Effector CD4-positive, alpha-beta T cell (primary cell): ENCODE results near the gene PITRM1.

ENCODE experiments used
- DNase-seq: peaks from one replicate; pipeline ENCODE4 v3.0.0-alpha.2; 2020

Gene PITRM1

GRCh38 chr10:3162533-3162932, 10.0 kb downstream of the PITRM1 start:
- DNase-seq: no peak

DNA sequence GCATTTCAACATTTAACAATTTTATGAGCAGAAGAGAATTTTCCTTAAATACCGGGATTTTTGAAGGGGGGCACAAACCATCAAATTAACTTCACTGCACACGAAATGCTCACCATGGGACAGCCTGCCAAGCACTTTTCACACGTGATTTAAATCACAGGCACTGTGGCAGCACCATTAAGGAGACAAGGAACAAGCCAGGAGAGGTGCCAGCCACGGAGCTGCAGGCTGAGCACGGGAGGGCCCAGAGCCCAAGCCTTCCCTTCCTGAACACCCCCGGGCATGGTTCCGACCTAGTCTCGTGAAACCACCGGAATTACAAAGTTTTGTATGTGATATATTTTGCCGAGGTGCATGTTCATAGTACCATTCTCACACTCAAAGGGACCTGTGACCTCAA, 13.4 kb downstream of the PITRM1 start:
- DNase-seq: no peak

DNA sequence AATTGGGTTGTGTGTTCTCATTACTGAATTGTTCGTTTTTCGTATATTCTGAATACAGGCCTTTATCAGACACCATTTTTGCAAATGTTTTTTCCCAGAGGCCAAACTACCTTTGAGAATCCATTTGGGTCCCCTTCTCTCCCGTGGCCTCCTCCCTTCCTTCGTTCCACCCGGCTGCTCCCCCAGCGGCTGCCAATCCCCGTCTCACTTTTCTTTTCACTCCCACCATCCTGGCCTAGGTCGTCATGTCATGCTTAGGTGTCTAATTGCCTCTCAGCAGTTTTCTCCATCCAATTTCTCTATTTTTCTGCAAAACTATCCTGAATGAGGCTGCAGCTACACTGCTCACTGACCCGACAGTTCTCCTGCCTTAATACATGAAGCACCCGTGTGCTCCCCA, 17.9 kb downstream of the PITRM1 start:
- no peak for DNase-seq

GRCh38 chr10:3152566-3152935, 20.0 kb downstream of the PITRM1 start:
- no peak for DNase-seq

- DNase-seq: no peak
Observed at GRCh38 chr10:3151889-3152565, 20.6 kb downstream of the PITRM1 start.

GRCh38 chr10:3150961-3151360, 21.6 kb downstream of the PITRM1 start:
- no peak for DNase-seq

- no peak for DNase-seq
Observed at GRCh38 chr10:3150366-3150765, 22.2 kb downstream of the PITRM1 start.

GRCh38 chr10:3149918-3150317, 22.7 kb downstream of the PITRM1 start:
- DNase-seq: no peak

DNA sequence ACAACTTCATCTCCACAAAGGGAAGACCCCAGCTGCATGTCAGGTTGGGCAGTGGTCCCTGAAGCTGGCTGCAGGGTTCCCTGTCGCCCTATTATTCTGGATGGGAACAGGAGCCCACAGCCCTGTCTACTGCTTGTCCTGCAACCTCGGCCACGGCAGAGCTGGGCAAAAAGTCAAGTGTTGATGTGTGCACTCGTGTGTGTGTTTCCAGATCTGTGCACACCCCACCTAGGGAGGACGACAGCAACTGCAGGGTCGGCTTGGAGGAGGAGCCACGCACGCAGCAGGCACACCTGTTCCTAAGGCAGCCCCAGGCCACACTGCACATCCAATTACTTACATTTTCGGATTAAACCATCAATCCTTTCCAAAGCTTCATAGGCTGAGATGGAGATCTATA, 23.6 kb downstream of the PITRM1 start:
- DNase-seq: no peak

DNA sequence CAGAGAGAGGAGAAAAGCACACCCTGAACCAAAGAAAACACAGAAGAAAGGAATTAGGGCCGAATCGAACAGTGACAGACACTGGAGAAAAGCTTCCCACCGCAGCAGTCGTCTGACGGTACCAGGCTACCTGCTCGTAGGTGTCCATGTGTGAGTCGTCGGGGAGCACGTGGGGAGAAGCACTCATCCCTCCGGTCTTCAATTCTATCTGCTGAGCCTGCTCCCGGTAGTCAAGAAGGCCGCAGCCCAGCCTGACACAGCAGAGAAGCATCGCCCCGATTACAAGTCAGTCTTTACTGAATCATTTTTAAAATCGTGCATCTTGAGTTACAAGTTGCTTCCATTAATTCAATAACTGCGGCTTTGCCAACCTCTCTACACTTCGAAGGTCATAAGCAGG, 24.5 kb downstream of the PITRM1 start:
- DNase-seq: no peak

GRCh38 chr10:3147117-3147820, 25.3 kb downstream of the PITRM1 start:
- no peak for DNase-seq

DNA sequence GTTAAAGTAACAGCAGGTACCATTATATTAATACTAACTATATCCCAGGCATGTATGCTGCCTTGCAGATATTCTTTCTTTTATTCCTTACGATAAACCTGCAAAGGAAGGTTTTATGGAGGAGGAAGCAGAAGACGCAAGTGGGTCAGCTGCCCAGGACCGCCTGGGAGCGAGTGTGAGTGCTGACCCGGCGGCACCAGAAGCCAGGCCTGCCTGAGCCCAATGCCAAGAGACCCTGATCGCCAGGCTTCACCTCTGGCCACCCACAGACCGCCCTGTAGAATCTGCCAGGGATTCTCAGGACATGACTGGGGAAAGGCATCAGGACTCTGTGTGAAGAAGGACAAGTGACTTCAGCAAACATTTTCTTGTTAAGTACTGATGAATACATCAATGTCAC, 26.3 kb downstream of the PITRM1 start:
- no peak for DNase-seq

- DNase-seq: no peak
Observed at GRCh38 chr10:3145366-3145765, 27.2 kb downstream of the PITRM1 start.

DNA sequence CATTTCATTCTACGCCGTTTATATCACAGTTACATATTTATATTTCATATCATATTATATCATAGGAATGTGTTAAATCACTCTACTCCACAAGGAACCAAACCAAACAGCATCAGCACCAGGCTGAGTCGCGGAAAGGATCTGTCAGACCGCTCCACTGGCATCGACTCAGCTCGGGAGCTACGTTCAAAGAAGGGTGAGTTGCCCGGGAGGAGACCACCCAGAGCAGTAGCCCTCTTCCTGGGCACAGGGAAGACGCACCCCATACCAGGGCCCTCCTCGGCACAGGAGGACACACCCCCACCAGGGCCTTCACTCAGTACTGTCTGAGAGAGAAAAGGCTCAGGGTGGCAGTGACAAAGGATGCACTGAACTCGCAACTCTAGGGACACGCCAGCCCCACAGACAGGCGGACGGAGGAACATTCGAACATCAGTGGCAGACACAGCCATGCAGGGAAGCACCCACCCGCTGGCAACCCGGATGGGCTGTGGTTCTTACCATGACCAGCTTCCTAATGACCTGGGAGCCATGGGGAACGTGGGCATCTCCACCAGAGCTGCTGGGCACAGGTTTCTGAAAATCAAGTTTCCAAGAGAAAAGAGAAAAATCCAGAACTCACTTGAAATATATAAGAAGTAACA, 28.7 kb downstream of the PITRM1 start:
- DNase-seq: no peak

- no peak for DNase-seq
Observed at GRCh38 chr10:3143366-3143765, 29.2 kb downstream of the PITRM1 start.

DNA sequence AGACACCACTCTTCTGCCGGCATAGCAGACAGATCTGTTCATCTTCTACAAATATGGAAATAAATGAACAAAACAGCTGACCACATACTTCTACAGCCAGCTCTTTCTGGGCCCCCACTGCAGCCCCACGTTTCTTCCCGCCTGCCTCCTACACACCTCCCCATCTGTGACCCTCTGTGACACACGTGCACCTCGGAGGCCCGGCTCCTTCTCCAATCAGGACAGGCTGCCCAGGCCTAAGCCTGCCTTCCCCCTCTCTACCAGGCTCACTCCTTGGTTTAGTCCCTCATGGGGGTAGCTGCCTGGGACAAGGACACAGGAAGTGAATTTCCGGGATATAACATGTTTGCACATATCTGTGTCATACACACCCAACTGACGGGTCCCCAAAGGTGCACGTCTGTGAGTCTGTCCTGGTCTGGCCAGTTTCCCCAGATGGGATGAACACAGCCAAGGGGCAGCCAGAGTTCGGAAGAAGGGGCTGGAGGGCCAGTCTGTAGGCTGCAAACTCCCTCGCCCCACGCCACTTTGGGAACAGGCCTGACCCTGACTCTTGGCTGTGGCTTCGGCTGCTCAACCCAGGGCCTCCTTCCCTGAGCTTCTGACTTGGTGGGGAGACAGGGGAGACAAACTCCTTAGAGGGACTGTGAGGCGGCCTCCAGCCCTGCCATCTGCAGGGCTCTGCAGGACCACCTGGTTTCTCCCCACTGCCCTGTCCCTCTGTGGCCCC, 30.3 kb downstream of the PITRM1 start:
- no peak for DNase-seq

- no peak for DNase-seq
Observed at GRCh38 chr10:3141351-3142005, 31.1 kb downstream of the PITRM1 start.

- no peak for DNase-seq
Observed at GRCh38 chr10:3140280-3140679, 32.3 kb downstream of the PITRM1 start.

GRCh38 chr10:3139216-3139910, 33.2 kb downstream of the PITRM1 start:
- no peak for DNase-seq

GRCh38 chr10:3137958-3138726, 34.4 kb downstream of the PITRM1 start:
- no peak for DNase-seq

GRCh38 chr10:3136763-3137611, 35.6 kb downstream of the PITRM1 start:
- DNase-seq: no peak
